H1 (cell line): ENCODE data around the gene FBXL17. TPM values are rescaled to one million over a fixed set of nuclear protein-coding genes. Genes with fewer than 3 reads are reported as not detected.

Experiments used
- CTCF ChIA-PET: fragments of 300-600 bp; sonication (Branson Sonifier 250); formaldehyde crosslinking; loops from one replicate; lab custom pipeline; 2021; ENCODE audit not compliant: partially characterized antibody; lab: Charles Lee
- POLR2A ChIA-PET: fragments of 300-600 bp; sonication (Branson Sonifier 250); formaldehyde crosslinking; loops from one replicate; lab custom pipeline; 2021; ENCODE audit warnings: inconsistent platforms; ENCODE audit not compliant: partially characterized antibody; lab: Charles Lee
- DNase-seq, 2 experiments: peaks; one replicate each; pipeline versions ENCODE4 v3.0.0 to v3.0.0-alpha.2; 2010 to 2022; ENCODE audit warnings: low spot score in 2 of 2, low read depth in 1 of 2, mixed read lengths in 1 of 2
- FAIRE-seq: peaks from 2 replicates; lab custom pipeline; 2011; peaks lifted over from hg19 to GRCh38; lab: Jason Lieb, UNC
- H2AFZ ChIP-seq: 2 replicates; pipeline ENCODE4 v1.8.1; 2012; ENCODE audit warnings: low read length, inconsistent platforms
- H2AK5ac ChIP-seq: 2 replicates; pipeline ENCODE4 v1.6.1; 2013; ENCODE audit warnings: low read depth, low read length
- H2BK120ac ChIP-seq: replicated peaks from 2 replicates; pipeline ENCODE3; 2013; ENCODE audit warnings: low read depth, low read length, inconsistent platforms
- H2BK12ac ChIP-seq: 2 replicates; pipeline ENCODE4 v1.6.1; 2013; ENCODE audit warnings: low read depth, low read length
- H2BK15ac ChIP-seq: 2 replicates; pipeline ENCODE4 v1.6.1; 2013; ENCODE audit warnings: low read length
- H2BK20ac ChIP-seq: 2 replicates; pipeline ENCODE4 v1.6.1; 2013; ENCODE audit warnings: low read length
- H2BK5ac ChIP-seq: 2 replicates; pipeline ENCODE4 v1.6.1; 2013; ENCODE audit warnings: low read depth, low read length
- H3K14ac ChIP-seq: 2 replicates; pipeline ENCODE4 v1.6.1; 2013; ENCODE audit warnings: inconsistent platforms; ENCODE audit not compliant: insufficient read length
- H3K18ac ChIP-seq: 2 replicates; pipeline ENCODE4 v1.6.1; 2013; ENCODE audit warnings: low read length; ENCODE audit errors: extremely low read depth
- H3K23ac ChIP-seq: 2 replicates; pipeline ENCODE4 v1.6.1; 2013; ENCODE audit warnings: inconsistent platforms; ENCODE audit not compliant: insufficient read length
- H3K23me2 ChIP-seq: 2 replicates; pipeline ENCODE4 v1.6.1; 2013; ENCODE audit warnings: low read depth, low read length
- H3K27ac ChIP-seq: 2 replicates; pipeline ENCODE4 v1.6.1; 2011; ENCODE audit warnings: low read depth, low read length, inconsistent platforms
- H3K27me3 ChIP-seq, 4 experiments: replicated peaks in 1 of 4; 1 replicate in 1 of 4; 2 replicates in 3 of 4; pipeline versions ENCODE4 v1.6.1 to v1.8.1; 2011 to 2013; ENCODE audit warnings: low read length in 3 of 4, mild to moderate bottlenecking in 3 of 4, inconsistent platforms in 2 of 4, mixed read lengths in 2 of 4, moderate library complexity in 1 of 4; ENCODE audit not compliant: control insufficient read depth in 3 of 4, insufficient read depth in 3 of 4; ENCODE audit errors: extremely low read depth in 1 of 4
- H3K36me3 ChIP-seq, 4 experiments: 2 replicates each; pipeline versions ENCODE4 v1.6.1 to v1.8.1; 2011 to 2013; ENCODE audit warnings: mild to moderate bottlenecking in 4 of 4, low read length in 3 of 4, moderate library complexity in 2 of 4, control low read depth in 1 of 4, inconsistent platforms in 1 of 4; ENCODE audit not compliant: insufficient read depth in 4 of 4, control insufficient read depth in 2 of 4
- H3K4ac ChIP-seq: replicated peaks from 2 replicates; pipeline ENCODE3; 2013; ENCODE audit warnings: low read length, low read depth, mixed read lengths, inconsistent platforms; ENCODE audit not compliant: insufficient read length
- H3K4me1 ChIP-seq, 4 experiments: replicated peaks in 1 of 4; 1 replicate in 1 of 4; 2 replicates in 3 of 4; pipeline versions ENCODE4 v1.6.1 to v1.8.1; 2011 to 2013; ENCODE audit warnings: low read length in 3 of 4, inconsistent platforms in 2 of 4, mixed read lengths in 1 of 4; ENCODE audit not compliant: insufficient read depth in 4 of 4, control insufficient read depth in 3 of 4
- H3K4me2 ChIP-seq, 2 experiments: 2 replicates each; pipeline versions ENCODE4 v1.6.1 to v1.8.1; 2011 to 2013; ENCODE audit warnings: low read depth in 2 of 2, low read length in 2 of 2, control low read depth in 1 of 2, inconsistent platforms in 1 of 2, mild to moderate bottlenecking in 1 of 2; ENCODE audit not compliant: insufficient read depth in 1 of 2
- H3K4me3 ChIP-seq, 4 experiments: fragments of 200-600, 300-600 bp in 1 of 4; sonication (generic), shearing (Covaris generic), sonication (Bioruptor Twin) in 1 of 4; 2 replicates each; pipeline versions ENCODE4 v1.5.1 to v1.8.1; 2011 to 2016; ENCODE audit warnings: low read length in 4 of 4, low read depth in 3 of 4, control low read depth in 2 of 4, inconsistent platforms in 2 of 4, mild to moderate bottlenecking in 2 of 4, mixed read lengths in 1 of 4, moderate library complexity in 1 of 4; ENCODE audit not compliant: insufficient read depth in 2 of 4; ENCODE audit errors: extremely low read depth in 1 of 4
- H3K56ac ChIP-seq: replicated peaks from 2 replicates; pipeline ENCODE3; 2013; ENCODE audit warnings: low read depth, mild to moderate bottlenecking, mixed read lengths, low read length, inconsistent platforms; ENCODE audit not compliant: insufficient read length
- H3K79me1 ChIP-seq: 2 replicates; pipeline ENCODE4 v1.6.1; 2013; ENCODE audit warnings: low read depth, low read length, control low read depth
- H3K79me2 ChIP-seq, 2 experiments: 2 replicates each; pipeline versions ENCODE4 v1.6.1 to v1.8.1; 2012 to 2013; ENCODE audit warnings: low read length in 2 of 2, mild to moderate bottlenecking in 2 of 2, inconsistent platforms in 1 of 2; ENCODE audit not compliant: insufficient read depth in 2 of 2, control insufficient read depth in 1 of 2
- H3K9ac ChIP-seq, 4 experiments: replicated peaks in 1 of 4; 1 replicate in 1 of 4; 2 replicates in 3 of 4; pipeline versions ENCODE4 v1.6.1 to v1.8.1; 2011 to 2013; ENCODE audit warnings: low read depth in 3 of 4, low read length in 3 of 4, control low read depth in 2 of 4, mild to moderate bottlenecking in 2 of 4, moderate library complexity in 2 of 4, inconsistent platforms in 1 of 4; ENCODE audit errors: extremely low read depth in 1 of 4
- H3K9me3 ChIP-seq, 2 experiments: 2 replicates each; pipeline versions ENCODE4 v1.6.1 to v1.8.1; 2012 to 2013; ENCODE audit warnings: mild to moderate bottlenecking in 2 of 2, moderate library complexity in 2 of 2, control low read depth in 1 of 2, inconsistent platforms in 1 of 2, low read depth in 1 of 2, low read length in 1 of 2, mixed read lengths in 1 of 2; ENCODE audit not compliant: insufficient read depth in 2 of 2
- H4K20me1 ChIP-seq, 2 experiments: replicated peaks in 1 of 2; 2 replicates each; pipeline versions ENCODE3 to v1.8.1; 2011 to 2013; ENCODE audit warnings: inconsistent platforms in 2 of 2, low read length in 2 of 2, mild to moderate bottlenecking in 1 of 2; ENCODE audit not compliant: insufficient read depth in 2 of 2, control insufficient read depth in 1 of 2
- H4K5ac ChIP-seq: 2 replicates; pipeline ENCODE4 v1.6.1; 2013; ENCODE audit warnings: low read length, low read depth, mixed read lengths, inconsistent platforms; ENCODE audit not compliant: insufficient read length
- H4K8ac ChIP-seq: 2 replicates; pipeline ENCODE4 v1.8.0; 2013; ENCODE audit warnings: mild to moderate bottlenecking, moderate library complexity, low read length, inconsistent platforms; ENCODE audit not compliant: insufficient read depth; ENCODE audit errors: extremely low read depth
- H4K91ac ChIP-seq: replicated peaks from 2 replicates; pipeline ENCODE3; 2013; ENCODE audit warnings: low read length, mixed read lengths, inconsistent platforms; ENCODE audit not compliant: insufficient read length
- EZH2 ChIP-seq: fragments of 200-600 bp; sonication (generic); IDR thresholded peaks from 2 replicates; pipeline ENCODE4 v1.7.1; 2012; ENCODE audit warnings: low read depth, mild to moderate bottlenecking, moderate library complexity, low read length, inconsistent platforms; ENCODE audit not compliant: severe bottlenecking
- JUN ChIP-seq: IDR thresholded peaks from 2 replicates; pipeline ENCODE4 v1.6.1; 2011; ENCODE audit warnings: low read depth, mild to moderate bottlenecking, improper control_type of control experiment, low read length
- KDM5A ChIP-seq: fragments of 200-600 bp; IDR thresholded peaks from 2 replicates; pipeline ENCODE4 v1.7.1; 2012; ENCODE audit warnings: mild to moderate bottlenecking, low read length, inconsistent platforms, mixed read lengths
- NRF1 ChIP-seq: IDR thresholded peaks from 2 replicates; pipeline ENCODE4 v1.6.1; 2011; ENCODE audit warnings: mild to moderate bottlenecking, low read depth, low read length, improper control_type of control experiment
- RBBP5 ChIP-seq: IDR thresholded peaks from 2 replicates; pipeline ENCODE4 v1.7.1; 2012; ENCODE audit warnings: low read depth, mild to moderate bottlenecking, inconsistent platforms, low read length, moderate library complexity, borderline replicate concordance
- WGBS, 2 experiments: shearing (Covaris generic) in 1 of 2; methylation state at CpG; one replicate each; pipeline versions ENCODE4 v1.1.6 to v1.1.7; 2013 to 2015; ENCODE audit warnings: low lambda C conversion rate in 2 of 2, mixed read lengths in 2 of 2, inconsistent platforms in 1 of 2, low coverage in 1 of 2, missing lambda C conversion rate in 1 of 2; ENCODE audit not compliant: insufficient replicate concordance in 2 of 2, insufficient coverage in 1 of 2, insufficient read length in 1 of 2; ENCODE audit errors: extremely low coverage in 1 of 2, missing lambda C conversion rate in 1 of 2; 5-methylcytosine and 5-hydroxymethylcytosine counted together
- polyA plus RNA-seq, 7 experiments: library from polyadenylated mRNA; depleted of rRNA in 3 of 7; stranded (reverse) in 5 of 7; unstranded in 2 of 7; fragments of >200 nt in 5 of 7; fragments of 200-250 nt in 2 of 7; gene quantifications; 1 replicate in 5 of 7; 2 replicates in 1 of 7; 4 replicates in 1 of 7; pipeline versions ENCODE4 v1.2.1 to v1.2.3, GENCODE V29; 2011 to 2013; ENCODE audit warnings: missing spikeins in 2 of 7, mixed read lengths in 2 of 7
- total RNA-seq: library from RNA; stranded (reverse); fragmentation: NEBNext Ultra II Directional; extraction: Animal tissue kit (Norgen Biotek cat#: 25700); gene quantifications from 2 replicates; pipeline ENCODE4 v1.2.1, GENCODE V29; 2021
- TF ChIP-seq, protein P1 (sequence below), 3 experiments: IDR thresholded peaks; 1 replicate in 2 of 3; 2 replicates in 1 of 3; pipeline versions ENCODE4 v1.5.1 to v1.6.1; 2011; ENCODE audit warnings: low read length in 3 of 3, mild to moderate bottlenecking in 3 of 3, inconsistent platforms in 2 of 3, low read depth in 1 of 3, moderate library complexity in 1 of 3; ENCODE audit not compliant: insufficient read depth in 1 of 3; ENCODE audit errors: control extremely low read depth in 1 of 3

The FBXL17 gene
- total and polyA plus RNA-seq, 2 of the 8 experiments (the other 6 are each of a cell fraction or from before 2014, with no cell fraction given): 0.35 to 4.3 TPM

DNA sequence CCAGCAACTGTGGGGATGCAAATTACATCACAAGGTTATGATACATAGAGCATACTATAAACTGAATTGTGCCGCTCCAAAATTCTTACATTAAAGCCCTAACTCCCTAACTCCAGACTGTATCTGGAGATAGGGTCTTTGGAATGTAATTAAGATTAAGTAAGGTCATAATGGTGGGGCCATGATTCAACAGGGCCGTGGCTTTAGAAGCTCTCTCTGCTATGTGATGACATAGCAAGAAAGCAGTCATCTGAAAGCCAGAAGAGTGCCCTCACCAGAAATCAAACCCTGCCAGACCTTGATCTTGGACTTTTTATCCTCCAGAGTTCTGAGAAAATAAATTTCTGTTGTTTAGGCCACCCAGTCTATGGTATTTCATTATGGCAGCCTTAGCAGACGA, 123.9 kb downstream of the FBXL17 start:
- TF ChIP-seq NRF1 (no peak), EZH2 (no peak), JUN (no peak), RBBP5 (no peak), KDM5A (no peak)
- TF ChIP-seq, protein P1, sequence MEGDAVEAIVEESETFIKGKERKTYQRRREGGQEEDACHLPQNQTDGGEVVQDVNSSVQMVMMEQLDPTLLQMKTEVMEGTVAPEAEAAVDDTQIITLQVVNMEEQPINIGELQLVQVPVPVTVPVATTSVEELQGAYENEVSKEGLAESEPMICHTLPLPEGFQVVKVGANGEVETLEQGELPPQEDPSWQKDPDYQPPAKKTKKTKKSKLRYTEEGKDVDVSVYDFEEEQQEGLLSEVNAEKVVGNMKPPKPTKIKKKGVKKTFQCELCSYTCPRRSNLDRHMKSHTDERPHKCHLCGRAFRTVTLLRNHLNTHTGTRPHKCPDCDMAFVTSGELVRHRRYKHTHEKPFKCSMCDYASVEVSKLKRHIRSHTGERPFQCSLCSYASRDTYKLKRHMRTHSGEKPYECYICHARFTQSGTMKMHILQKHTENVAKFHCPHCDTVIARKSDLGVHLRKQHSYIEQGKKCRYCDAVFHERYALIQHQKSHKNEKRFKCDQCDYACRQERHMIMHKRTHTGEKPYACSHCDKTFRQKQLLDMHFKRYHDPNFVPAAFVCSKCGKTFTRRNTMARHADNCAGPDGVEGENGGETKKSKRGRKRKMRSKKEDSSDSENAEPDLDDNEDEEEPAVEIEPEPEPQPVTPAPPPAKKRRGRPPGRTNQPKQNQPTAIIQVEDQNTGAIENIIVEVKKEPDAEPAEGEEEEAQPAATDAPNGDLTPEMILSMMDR (IDR thresholded peaks at IDR 0.05; ENCODE audit: control extremely low read depth in 1 of 3, insufficient read depth in 1 of 3, low read depth in 1 of 3, low read length in 3 of 3): no peak
- no peak overlapping the region for H3K4ac ChIP-seq
- H4K8ac ChIP-seq: no peak overlapping the region
- H3K27me3 ChIP-seq: no peaks in the 10 kb centered on the region
- ChIA-PET POLR2A (no interaction called here), CTCF (interaction anchor here (1.0 to 4.2 kb wide), 4 partner anchors 8 to 1440 kb away, joined by 3 to 29 read pairs (median 4); no protein-coding TSS in a partner anchor)
- H3K23me2 ChIP-seq: no peaks in the 10 kb centered on the region
- H3K79me2 ChIP-seq: no peaks in the 10 kb centered on the region
- no peak overlapping the region for H3K56ac ChIP-seq
- no peak overlapping the region for H4K91ac ChIP-seq
- no peak overlapping the region for H3K27ac ChIP-seq
- H3K23ac ChIP-seq: no peak overlapping the region
- no peak overlapping the region for H2BK120ac ChIP-seq
- no peak overlapping the region for H3K9ac ChIP-seq
- H3K4me1 ChIP-seq: peaks cover 0 to 2% (median 0%) of the 10 kb centered on the region in 4 experiments; a peak in 3 of 7 replicates
- no peak overlapping the region for H3K18ac ChIP-seq
- H2BK12ac ChIP-seq: no peak overlapping the region
- DNase-seq: no peak
- no peaks in the 10 kb centered on the region for H3K79me1 ChIP-seq
- no peak overlapping the region for H4K5ac ChIP-seq
- no peak overlapping the region for H2AK5ac ChIP-seq
- no peaks in the 10 kb centered on the region for H3K36me3 ChIP-seq
- no peak overlapping the region for H2BK15ac ChIP-seq
- H4K20me1 ChIP-seq: no peaks in the 10 kb centered on the region
- H2BK20ac ChIP-seq: no peak overlapping the region
- no peak overlapping the region for H3K4me3 ChIP-seq
- H3K4me2 ChIP-seq: no peak overlapping the region
- FAIRE-seq: no peak
- H3K14ac ChIP-seq: no peak overlapping the region
- WGBS, 2 experiments: 93% methylated on average over 3 of the region's 3 CpGs; no CpG with 5 or more reads in 1 of the 2 experiments
- no peaks in the 10 kb centered on the region for H3K9me3 ChIP-seq
- H2AFZ ChIP-seq: no peak overlapping the region
- H2BK5ac ChIP-seq: no peak overlapping the region
